WTC11 (cell line): ENCODE measurements around the gene SORCS2.

Source experiments
- CTCF ChIP-seq: fragments of 200-600 bp; IDR thresholded peaks from 2 replicates; pipeline ENCODE4 v1.8.0; 2022; ENCODE audit warnings: antibody characterized with exemption
- FOXJ3 ChIP-seq: sonication (generic); formaldehyde crosslinking; IDR thresholded peaks from 2 replicates; pipeline ENCODE4 v1.9.0; 2021; ENCODE audit warnings: missing genetic modification reagents, mild to moderate bottlenecking, borderline replicate concordance
- PRDM15 ChIP-seq: sonication (generic); formaldehyde crosslinking; IDR thresholded peaks from 2 replicates; pipeline ENCODE4 v1.8.0; 2022; ENCODE audit warnings: missing genetic modification reagents
- PRRX2 ChIP-seq: fragments of 250-450 bp; sonication (Bioruptor Pico); IDR thresholded peaks from 2 replicates; pipeline ENCODE4 v1.8.0; 2021; ENCODE audit warnings: mild to moderate bottlenecking
- SP1 ChIP-seq: sonication (generic); formaldehyde crosslinking; conservative IDR thresholded peaks from 2 replicates; pipeline ENCODE4 v1.8.1; 2022; ENCODE audit warnings: missing genetic modification reagents
- USF2 ChIP-seq: sonication (generic); formaldehyde crosslinking; IDR thresholded peaks from 2 replicates; pipeline ENCODE4 v1.8.1; 2023; ENCODE audit warnings: mild to moderate bottlenecking, missing genetic modification reagents, moderate library complexity
- ZNF219 ChIP-seq: sonication (generic); formaldehyde crosslinking; IDR thresholded peaks from 2 replicates; pipeline ENCODE4 v1.8.0; 2023; ENCODE audit warnings: missing genetic modification reagents, mild to moderate bottlenecking, borderline replicate concordance
- ZNF425 ChIP-seq: fragments of 250-450 bp; sonication (Bioruptor Pico); conservative IDR thresholded peaks from 2 replicates; pipeline ENCODE4 v1.9.0; 2021; ENCODE audit warnings: mild to moderate bottlenecking

GRCh38 chr4:7711307-7711963, 519.1 kb downstream of the SORCS2 start:
- no peak for TF ChIP-seq PRDM15 (CRISPR knock-in tag)
- TF ChIP-seq FOXJ3, result no peak
- no peak for TF ChIP-seq CTCF
- no peak for TF ChIP-seq USF2
- TF ChIP-seq ZNF425 (CRISPR knock-in tag), result no peak
- TF ChIP-seq ZNF219, result no peak
- no peak for TF ChIP-seq PRRX2 (CRISPR knock-in tag)
- no peak for TF ChIP-seq SP1 (CRISPR knock-in tag)
